HL-60 (cell line): ENCODE data around the gene H1-8.

Experiments used
- DNase-seq, 2 experiments: peaks; one replicate each; pipeline ENCODE4 v3.0.0-alpha.2; 2010 to 2020; ENCODE audit warnings: low read depth in 1 of 2, low spot score in 1 of 2
- H3K27ac ChIP-seq: fragments of 250-450 bp; sonication (Bioruptor Pico); replicated peaks from 2 replicates; pipeline ENCODE4 v1.5.1; 2020; ENCODE audit warnings: mild to moderate bottlenecking, moderate library complexity
- H3K27me3 ChIP-seq: fragments of 250-450 bp; sonication (Bioruptor Pico); 2 replicates; pipeline ENCODE4 v1.5.1; 2021; ENCODE audit warnings: mild to moderate bottlenecking, moderate library complexity; ENCODE audit not compliant: insufficient read depth, poor library complexity, severe bottlenecking
- H3K4me3 ChIP-seq: replicated peaks from 2 replicates; pipeline ENCODE4 v1.5.1; 2011; ENCODE audit warnings: mild to moderate bottlenecking, control low read depth, low read length; ENCODE audit not compliant: insufficient read depth
- CTCF ChIP-seq: IDR thresholded peaks from one replicate; pipeline ENCODE4 v1.5.1; 2011; ENCODE audit warnings: low read length, control low read depth, inconsistent platforms; ENCODE audit not compliant: insufficient read depth
- GABPA ChIP-seq: IDR thresholded peaks from 2 replicates; pipeline ENCODE4 v1.6.1; 2012; ENCODE audit warnings: low read depth
- POLR2AphosphoS5 ChIP-seq: IDR thresholded peaks from 2 replicates; pipeline ENCODE4 v1.6.1; 2012; ENCODE audit warnings: low read depth
- REST ChIP-seq: IDR thresholded peaks from 2 replicates; pipeline ENCODE4 v1.6.1; 2012; ENCODE audit warnings: low read depth; ENCODE audit not compliant: insufficient replicate concordance
- SPI1 ChIP-seq: IDR thresholded peaks from 2 replicates; pipeline ENCODE4 v1.6.1; 2012; ENCODE audit warnings: low read depth, mild to moderate bottlenecking, borderline replicate concordance

The H1-8 gene

GRCh38 chr3:129572603-129573002, 29.6 kb downstream of the H1-8 start:
- H3K27me3 ChIP-seq, result no peaks in the 10 kb centered on the region
- no peak overlapping the region for H3K27ac ChIP-seq
- TF ChIP-seq REST, result no peak
- no peak for TF ChIP-seq CTCF
- TF ChIP-seq POLR2AphosphoS5, result no peak
- no peak overlapping the region for H3K4me3 ChIP-seq
- DNase-seq, result no peak

GRCh38 chr3:129573493-129573892, 30.5 kb downstream of the H1-8 start:
- Histone ChIP-seq H3K4me3 (no peak overlapping the region), H3K27me3 (no peaks in the 10 kb centered on the region), H3K27ac (no peak overlapping the region)
- DNase-seq, result no peak
- TF ChIP-seq POLR2AphosphoS5 (peak; percentile 11; the same call in 1 of the 2 replicates), SPI1 (no peak)

- H3K4me3 ChIP-seq, result no peak overlapping the region
- no peak overlapping the region for H3K27ac ChIP-seq
- TF ChIP-seq REST, result no peak
- no peak for TF ChIP-seq POLR2AphosphoS5
- TF ChIP-seq CTCF, result no peak
- TF ChIP-seq GABPA, result no peak
- no peak for TF ChIP-seq SPI1
- H3K27me3 ChIP-seq, result no peaks in the 10 kb centered on the region
- DNase-seq, result no peak
Measured at GRCh38 chr3:129574206-129574605, 31.2 kb downstream of the H1-8 start.

- TF ChIP-seq REST, result no peak
- TF ChIP-seq SPI1, result no peak
- no peak for TF ChIP-seq POLR2AphosphoS5
- no peak for TF ChIP-seq GABPA
- TF ChIP-seq CTCF, result no peak
- DNase-seq, result no peak
- H3K27me3 ChIP-seq, result no peaks in the 10 kb centered on the region
- no peak overlapping the region for H3K27ac ChIP-seq
- no peak overlapping the region for H3K4me3 ChIP-seq
Measured at GRCh38 chr3:129575233-129575996, 32.4 kb downstream of the H1-8 start.
